Ishikawa (cell line): Measurements from ENCODE around the gene DNAJC22.

Experiments used
- CEBPB ChIP-seq: IDR thresholded peaks from 2 replicates; pipeline ENCODE4 v1.6.1; 2012
- CREB1 ChIP-seq: IDR thresholded peaks from 2 replicates; pipeline ENCODE4 v1.6.1; 2012; ENCODE audit warnings: low read depth
- EGR1 ChIP-seq: IDR thresholded peaks from 2 replicates; pipeline ENCODE4 v1.6.1; 2012
- EP300 ChIP-seq: IDR thresholded peaks from 2 replicates; pipeline ENCODE4 v1.6.1; 2012; ENCODE audit warnings: borderline replicate concordance
- FOXM1 ChIP-seq: IDR thresholded peaks from 2 replicates; pipeline ENCODE4 v1.6.1; 2012; ENCODE audit warnings: low read depth, borderline replicate concordance
- NFIC ChIP-seq: IDR thresholded peaks from 2 replicates; pipeline ENCODE4 v1.6.1; 2012
- RAD21 ChIP-seq: IDR thresholded peaks from 2 replicates; pipeline ENCODE4 v1.6.1; 2012; ENCODE audit warnings: low read depth
- TAF1 ChIP-seq: IDR thresholded peaks from 2 replicates; pipeline ENCODE4 v1.6.1; 2012; ENCODE audit warnings: low read depth, mild to moderate bottlenecking
- TCF12 ChIP-seq: IDR thresholded peaks from 2 replicates; pipeline ENCODE4 v1.6.1; 2012; ENCODE audit warnings: low read depth
- TEAD4 ChIP-seq: IDR thresholded peaks from 2 replicates; pipeline ENCODE4 v1.6.1; 2012
- YY1 ChIP-seq: IDR thresholded peaks from 2 replicates; pipeline ENCODE4 v1.6.1; 2012; ENCODE audit warnings: low read depth
- ZBTB7A ChIP-seq: IDR thresholded peaks from 2 replicates; pipeline ENCODE4 v1.6.1; 2012; ENCODE audit warnings: low read depth
- TF ChIP-seq, protein P1 (sequence below): IDR thresholded peaks from 2 replicates; pipeline ENCODE4 v1.6.1; 2012
- TF ChIP-seq, protein P2 (sequence below): IDR thresholded peaks from 2 replicates; pipeline ENCODE4 v1.6.1; 2012; ENCODE audit warnings: low read depth, mild to moderate bottlenecking
- TF ChIP-seq, protein P3 (sequence below): IDR thresholded peaks from 2 replicates; pipeline ENCODE4 v1.6.1; 2012

DNAJC22 gene

DNA sequence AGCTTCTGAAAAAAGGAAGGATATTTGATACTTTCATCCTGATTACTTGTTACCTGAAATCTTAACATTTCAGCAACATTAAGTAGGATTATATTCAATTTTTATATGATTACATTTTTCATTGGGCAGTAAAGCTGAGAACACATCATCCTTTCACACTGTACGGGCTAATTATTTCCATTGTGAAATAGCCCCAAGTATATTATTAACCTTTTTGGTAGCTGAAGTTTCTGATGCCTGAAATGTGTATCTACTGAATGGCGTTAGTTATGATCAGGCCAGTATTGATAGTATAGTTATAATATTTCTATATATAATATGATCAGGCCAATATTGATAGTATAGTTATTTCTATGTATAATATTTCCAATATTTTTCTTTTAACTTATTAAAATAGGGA lies 30.7 kb downstream of the DNAJC22 start:
- TF ChIP-seq, protein P1, sequence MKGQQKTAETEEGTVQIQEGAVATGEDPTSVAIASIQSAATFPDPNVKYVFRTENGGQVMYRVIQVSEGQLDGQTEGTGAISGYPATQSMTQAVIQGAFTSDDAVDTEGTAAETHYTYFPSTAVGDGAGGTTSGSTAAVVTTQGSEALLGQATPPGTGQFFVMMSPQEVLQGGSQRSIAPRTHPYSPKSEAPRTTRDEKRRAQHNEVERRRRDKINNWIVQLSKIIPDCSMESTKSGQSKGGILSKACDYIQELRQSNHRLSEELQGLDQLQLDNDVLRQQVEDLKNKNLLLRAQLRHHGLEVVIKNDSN = no peak
- TF ChIP-seq, protein P2, sequence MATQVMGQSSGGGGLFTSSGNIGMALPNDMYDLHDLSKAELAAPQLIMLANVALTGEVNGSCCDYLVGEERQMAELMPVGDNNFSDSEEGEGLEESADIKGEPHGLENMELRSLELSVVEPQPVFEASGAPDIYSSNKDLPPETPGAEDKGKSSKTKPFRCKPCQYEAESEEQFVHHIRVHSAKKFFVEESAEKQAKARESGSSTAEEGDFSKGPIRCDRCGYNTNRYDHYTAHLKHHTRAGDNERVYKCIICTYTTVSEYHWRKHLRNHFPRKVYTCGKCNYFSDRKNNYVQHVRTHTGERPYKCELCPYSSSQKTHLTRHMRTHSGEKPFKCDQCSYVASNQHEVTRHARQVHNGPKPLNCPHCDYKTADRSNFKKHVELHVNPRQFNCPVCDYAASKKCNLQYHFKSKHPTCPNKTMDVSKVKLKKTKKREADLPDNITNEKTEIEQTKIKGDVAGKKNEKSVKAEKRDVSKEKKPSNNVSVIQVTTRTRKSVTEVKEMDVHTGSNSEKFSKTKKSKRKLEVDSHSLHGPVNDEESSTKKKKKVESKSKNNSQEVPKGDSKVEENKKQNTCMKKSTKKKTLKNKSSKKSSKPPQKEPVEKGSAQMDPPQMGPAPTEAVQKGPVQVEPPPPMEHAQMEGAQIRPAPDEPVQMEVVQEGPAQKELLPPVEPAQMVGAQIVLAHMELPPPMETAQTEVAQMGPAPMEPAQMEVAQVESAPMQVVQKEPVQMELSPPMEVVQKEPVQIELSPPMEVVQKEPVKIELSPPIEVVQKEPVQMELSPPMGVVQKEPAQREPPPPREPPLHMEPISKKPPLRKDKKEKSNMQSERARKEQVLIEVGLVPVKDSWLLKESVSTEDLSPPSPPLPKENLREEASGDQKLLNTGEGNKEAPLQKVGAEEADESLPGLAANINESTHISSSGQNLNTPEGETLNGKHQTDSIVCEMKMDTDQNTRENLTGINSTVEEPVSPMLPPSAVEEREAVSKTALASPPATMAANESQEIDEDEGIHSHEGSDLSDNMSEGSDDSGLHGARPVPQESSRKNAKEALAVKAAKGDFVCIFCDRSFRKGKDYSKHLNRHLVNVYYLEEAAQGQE = no peak
- no peak for TF ChIP-seq NFIC
- no peak for TF ChIP-seq EP300
- no peak for TF ChIP-seq EGR1
- TF ChIP-seq TCF12 = no peak
- TF ChIP-seq TEAD4 = no peak
- no peak for TF ChIP-seq RAD21
- TF ChIP-seq ZBTB7A = no peak
- TF ChIP-seq FOXM1 = no peak
- TF ChIP-seq, protein P3, sequence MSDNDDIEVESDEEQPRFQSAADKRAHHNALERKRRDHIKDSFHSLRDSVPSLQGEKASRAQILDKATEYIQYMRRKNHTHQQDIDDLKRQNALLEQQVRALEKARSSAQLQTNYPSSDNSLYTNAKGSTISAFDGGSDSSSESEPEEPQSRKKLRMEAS = no peak
- no peak for TF ChIP-seq CREB1
- TF ChIP-seq CEBPB = no peak
- no peak for TF ChIP-seq YY1
- TF ChIP-seq TAF1 = no peak

DNA sequence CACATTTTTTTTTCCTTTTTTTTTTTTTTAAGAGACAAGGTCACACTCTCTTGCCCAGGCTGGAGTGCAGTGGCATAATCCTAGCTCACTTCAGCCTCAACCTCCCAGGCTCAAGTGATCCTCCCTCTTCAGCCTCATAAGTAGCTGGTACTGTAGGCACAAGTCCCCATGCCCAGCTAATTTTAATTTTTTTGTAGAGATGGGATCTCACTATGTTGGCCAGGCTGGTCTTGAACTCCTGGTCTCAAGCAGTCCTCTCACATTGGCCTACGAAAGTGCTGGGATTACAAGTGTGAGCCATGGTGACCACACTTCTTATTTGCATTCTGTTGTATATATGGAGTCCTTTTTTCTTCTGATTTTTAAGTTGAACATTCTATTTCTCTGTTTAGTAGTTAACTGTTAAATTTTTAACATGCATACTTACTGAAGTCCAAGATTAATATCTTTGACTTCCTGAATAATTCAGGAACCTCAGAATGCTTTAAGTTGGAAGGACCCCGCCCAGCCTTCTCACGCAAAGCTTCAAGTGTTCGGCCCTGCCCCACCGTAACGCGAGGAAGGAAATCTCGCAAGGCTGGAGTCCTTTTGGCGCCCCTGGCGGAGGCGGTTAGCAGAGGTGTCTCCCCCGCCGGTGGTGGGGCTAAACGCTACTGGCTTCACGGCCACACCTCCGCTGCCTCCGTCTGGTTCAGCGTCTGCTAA lies 42.1 kb downstream of the DNAJC22 start:
- TF ChIP-seq TAF1 (no peak), EP300 (no peak), TEAD4 (no peak), TCF12 (no peak), CEBPB (no peak), CREB1 (no peak)
- TF ChIP-seq, protein P2 = no peak
- TF ChIP-seq, protein P3 = no peak

DNA sequence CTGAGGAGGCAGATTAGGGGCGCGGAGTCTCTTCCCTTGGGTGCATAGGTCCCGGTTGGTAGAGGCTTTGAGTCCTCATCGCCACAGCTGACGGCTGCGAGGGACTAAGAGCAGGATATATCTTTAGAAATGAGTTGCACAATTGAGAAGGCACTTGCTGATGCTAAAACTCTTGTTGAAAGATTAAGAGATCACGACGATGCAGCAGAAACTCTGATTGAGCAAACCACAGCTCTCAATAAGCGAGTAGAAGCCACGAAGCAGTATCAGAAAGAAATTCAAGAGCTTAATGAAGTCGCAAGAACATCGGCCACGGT lies 42.7 kb downstream of the DNAJC22 start:
- TF ChIP-seq YY1 (no peak), FOXM1 (no peak), TEAD4 (no peak), ZBTB7A (no peak), TAF1 (no peak)
- TF ChIP-seq, protein P1 = no peak
- TF ChIP-seq, protein P3 = no peak

DNA sequence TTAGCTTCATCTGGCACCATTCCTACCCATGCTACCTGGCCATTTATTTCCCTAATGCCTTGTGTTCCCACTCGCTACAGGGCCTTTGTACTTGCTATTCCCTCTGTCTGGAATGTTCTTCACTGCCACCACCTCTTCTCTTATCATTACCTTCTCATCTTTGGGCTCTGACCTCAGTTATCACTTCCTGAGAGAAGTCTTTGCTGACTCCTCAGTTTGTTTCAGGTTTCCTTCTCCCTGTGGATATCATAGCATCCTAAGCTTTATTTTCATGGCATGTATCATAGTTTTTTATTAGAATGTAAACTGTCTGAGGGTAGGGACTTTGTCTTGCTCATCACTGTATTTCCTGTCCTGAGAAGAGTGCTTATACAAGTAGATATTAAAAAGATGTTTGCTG lies 50.3 kb downstream of the DNAJC22 start:
- TF ChIP-seq NFIC (no peak), TCF12 (no peak), FOXM1 (no peak), YY1 (no peak), EGR1 (no peak), CREB1 (no peak), TEAD4 (no peak), TAF1 (no peak), ZBTB7A (no peak), EP300 (no peak)
- TF ChIP-seq, protein P3 = no peak
- TF ChIP-seq, protein P1 = no peak

DNA sequence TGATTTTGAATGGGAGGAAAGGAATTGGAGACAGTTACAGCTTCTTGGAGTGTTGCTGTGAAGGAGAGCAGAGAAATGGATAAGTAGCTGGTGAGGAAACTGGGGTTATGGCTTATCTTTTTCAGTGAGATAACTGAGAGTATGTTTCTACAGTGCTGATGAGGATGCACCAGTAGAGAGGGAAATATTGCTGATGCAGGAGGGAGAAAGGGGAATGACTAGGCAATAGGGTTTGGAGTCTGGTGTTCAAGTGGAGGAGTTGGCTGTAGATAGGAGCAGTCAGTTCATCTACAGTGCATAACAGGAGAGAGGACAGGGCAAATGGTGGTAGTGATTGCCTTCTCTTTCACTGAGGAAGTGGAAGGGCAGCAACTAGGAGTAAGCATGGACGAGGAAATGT lies 53.6 kb downstream of the DNAJC22 start:
- TF ChIP-seq EP300 = no peak
- TF ChIP-seq TAF1 = no peak
